ENCODE results near the gene FUT8. TPM values are rescaled to one million over a fixed set of nuclear protein-coding genes. Genes with fewer than 3 reads are reported as not detected.

The FUT8 gene
- total RNA-seq, 1 donor: 165 TPM

- no peak overlapping the region for H3K4me3 ChIP-seq (ENCODE audit: low read depth, low read length)
- no peak for DNase-seq (ENCODE audit: low read depth)
- TF ChIP-seq, protein P1, sequence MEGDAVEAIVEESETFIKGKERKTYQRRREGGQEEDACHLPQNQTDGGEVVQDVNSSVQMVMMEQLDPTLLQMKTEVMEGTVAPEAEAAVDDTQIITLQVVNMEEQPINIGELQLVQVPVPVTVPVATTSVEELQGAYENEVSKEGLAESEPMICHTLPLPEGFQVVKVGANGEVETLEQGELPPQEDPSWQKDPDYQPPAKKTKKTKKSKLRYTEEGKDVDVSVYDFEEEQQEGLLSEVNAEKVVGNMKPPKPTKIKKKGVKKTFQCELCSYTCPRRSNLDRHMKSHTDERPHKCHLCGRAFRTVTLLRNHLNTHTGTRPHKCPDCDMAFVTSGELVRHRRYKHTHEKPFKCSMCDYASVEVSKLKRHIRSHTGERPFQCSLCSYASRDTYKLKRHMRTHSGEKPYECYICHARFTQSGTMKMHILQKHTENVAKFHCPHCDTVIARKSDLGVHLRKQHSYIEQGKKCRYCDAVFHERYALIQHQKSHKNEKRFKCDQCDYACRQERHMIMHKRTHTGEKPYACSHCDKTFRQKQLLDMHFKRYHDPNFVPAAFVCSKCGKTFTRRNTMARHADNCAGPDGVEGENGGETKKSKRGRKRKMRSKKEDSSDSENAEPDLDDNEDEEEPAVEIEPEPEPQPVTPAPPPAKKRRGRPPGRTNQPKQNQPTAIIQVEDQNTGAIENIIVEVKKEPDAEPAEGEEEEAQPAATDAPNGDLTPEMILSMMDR (IDR thresholded peaks at IDR 0.05; ENCODE audit: insufficient read depth, low read length): no peak
Measured at GRCh38 chr14:65533736-65534404, 121.3 kb downstream of the FUT8 start.

DNA sequence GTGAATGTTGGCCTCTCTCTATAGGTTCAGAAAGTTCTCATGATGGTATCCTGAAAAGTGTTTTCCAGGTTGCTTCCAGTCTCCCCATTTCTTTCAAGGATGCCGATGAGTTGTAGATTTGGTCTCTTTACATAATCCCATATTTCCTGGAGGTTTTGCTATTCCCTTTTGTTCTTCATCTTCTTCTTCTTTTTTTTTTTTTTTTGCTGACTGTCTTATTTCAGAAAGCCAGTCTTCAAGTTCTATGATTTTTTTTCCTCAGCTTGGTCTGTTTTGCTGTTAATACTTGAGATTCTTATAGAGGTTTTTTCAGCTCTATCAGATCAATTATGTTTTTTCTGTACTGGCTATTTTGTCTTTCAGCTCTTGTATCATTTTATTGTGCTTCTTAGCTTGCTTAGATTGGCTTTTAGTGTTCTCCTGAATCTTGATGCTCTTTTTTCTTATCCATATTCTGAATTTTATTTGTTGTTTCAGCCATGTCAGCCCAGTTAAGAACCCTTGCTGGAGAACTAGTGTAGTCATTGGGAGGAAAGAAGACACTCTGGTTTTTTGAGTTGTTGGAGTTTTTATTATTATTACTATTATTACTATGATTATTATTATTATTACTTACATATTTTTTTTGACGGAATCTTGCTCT, 124.4 kb downstream of the FUT8 start:
- no peak overlapping the region for H3K4me3 ChIP-seq (ENCODE audit: low read depth, low read length)
- TF ChIP-seq, protein P1 (IDR thresholded peaks at IDR 0.05; ENCODE audit: insufficient read depth, low read length): no peak
- DNase-seq (ENCODE audit: low read depth): no peak

DNA sequence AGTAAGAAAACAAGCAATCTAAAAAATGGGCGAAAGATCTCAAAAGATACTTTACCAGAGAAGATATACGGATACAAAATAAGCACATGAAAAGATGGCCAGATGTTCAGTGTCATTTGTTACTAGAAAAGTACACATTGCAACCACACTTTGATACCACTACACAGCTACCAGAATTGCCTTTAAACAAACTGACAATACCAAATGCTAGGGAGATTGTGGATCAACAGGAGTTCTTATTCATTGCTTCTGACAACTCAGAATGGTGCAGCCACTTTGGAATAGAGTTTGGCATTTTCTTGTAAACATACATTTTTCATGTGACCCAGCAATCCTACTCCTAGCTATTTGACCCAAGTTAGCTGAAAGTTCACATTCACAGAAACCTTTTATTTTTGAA, 136.3 kb downstream of the FUT8 start:
- no peak overlapping the region for H3K4me3 ChIP-seq (ENCODE audit: low read depth, low read length)
- TF ChIP-seq, protein P1 (IDR thresholded peaks at IDR 0.05; ENCODE audit: insufficient read depth, low read length): no peak

DNA sequence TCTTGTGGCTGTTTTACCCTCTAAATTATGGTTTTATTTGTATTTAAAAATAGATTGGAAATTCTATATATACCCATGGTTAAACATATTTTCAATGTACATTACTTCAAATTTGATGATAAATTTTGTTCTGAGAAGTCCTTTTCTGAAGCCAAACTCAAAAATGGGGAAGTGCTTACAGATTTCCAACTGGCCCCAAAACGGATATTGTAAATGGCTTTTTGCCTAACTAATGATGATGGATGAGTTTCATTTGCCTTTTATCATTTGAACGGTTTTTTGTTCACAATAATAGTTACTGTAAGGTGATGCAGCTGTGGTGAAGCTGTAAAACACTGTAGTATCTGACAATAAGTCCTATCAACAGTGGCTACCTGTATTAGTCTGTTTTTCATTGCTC, 136.9 kb downstream of the FUT8 start:
- H3K4me3 ChIP-seq (ENCODE audit: low read depth, low read length): no peak overlapping the region
- TF ChIP-seq, protein P1 (IDR thresholded peaks at IDR 0.05; ENCODE audit: insufficient read depth, low read length): no peak
- no peak for DNase-seq (ENCODE audit: low read depth)

More for the DNA sequence above, 136.3 kb downstream of the FUT8 start:
- no peak for DNase-seq (ENCODE audit: low read depth)

GRCh38 chr14:65550779-65551643, 138.5 kb downstream of the FUT8 start:
- DNase-seq (ENCODE audit: low read depth): no peak
- TF ChIP-seq, protein P1 (IDR thresholded peaks at IDR 0.05; ENCODE audit: insufficient read depth, low read length): no peak
- H3K4me3 ChIP-seq (ENCODE audit: low read depth, low read length): no peak overlapping the region

GRCh38 chr14:65552724-65553123, 140.2 kb downstream of the FUT8 start:
- TF ChIP-seq, protein P1 (IDR thresholded peaks at IDR 0.05; ENCODE audit: insufficient read depth, low read length): no peak
- no peak for DNase-seq (ENCODE audit: low read depth)
- no peak overlapping the region for H3K4me3 ChIP-seq (ENCODE audit: low read depth, low read length)
